Measurements from ENCODE around the gene SMIM14. TPM values are rescaled to one million over a fixed set of nuclear protein-coding genes. Genes with fewer than 3 reads are reported as not detected.

Gene SMIM14
- 22.8 and 53.8 TPM in 2 replicates for total RNA-seq

DNA sequence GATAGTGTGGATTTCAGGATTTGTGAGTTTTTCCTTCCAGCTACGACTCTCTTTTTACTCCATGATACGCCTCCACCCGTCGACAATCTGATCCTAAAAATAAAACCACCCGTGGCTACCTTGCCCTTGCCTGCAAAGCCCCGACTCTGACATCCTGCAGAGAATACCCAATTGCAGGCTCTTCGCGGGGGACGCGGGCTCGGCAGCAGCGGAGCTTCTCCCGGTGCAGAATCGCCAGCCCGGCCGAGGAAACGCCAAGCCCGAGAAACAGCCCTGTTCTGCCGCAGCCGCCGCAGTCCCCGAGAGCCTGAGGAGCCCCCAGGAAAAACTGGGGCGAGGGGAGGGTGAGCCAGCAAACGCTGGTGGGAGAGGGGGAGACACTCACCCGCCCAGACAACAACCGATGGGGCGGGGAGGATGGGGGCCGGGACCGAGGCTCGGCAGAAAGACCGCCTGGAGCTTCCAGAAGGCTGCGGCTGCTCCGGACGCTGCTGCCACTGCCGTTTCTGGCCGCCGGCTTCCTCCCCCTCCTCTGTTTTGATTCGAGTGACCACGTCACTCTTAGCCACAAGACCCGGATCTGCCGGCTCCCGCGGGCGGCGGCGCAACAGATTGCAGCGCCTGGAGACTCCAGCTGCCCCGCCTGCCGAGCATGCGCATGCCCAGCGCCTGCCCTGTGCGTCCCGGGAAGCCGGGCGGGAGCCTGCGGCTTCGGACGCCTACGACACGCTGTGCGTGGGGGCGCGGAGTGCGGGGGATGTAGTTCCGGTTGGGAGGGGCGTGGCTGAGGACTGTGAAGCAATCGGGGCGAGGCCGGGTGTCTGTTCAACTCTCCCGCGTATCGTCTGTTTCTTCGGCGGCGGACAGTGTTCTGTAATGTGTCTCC is at the start of gene SMIM14:
Gene SMIM14 (minus strand): TSS at position 512 of the 886 bp plus-strand sequence. CDS start 33,720 bp downstream, outside the sequence.

DNA sequence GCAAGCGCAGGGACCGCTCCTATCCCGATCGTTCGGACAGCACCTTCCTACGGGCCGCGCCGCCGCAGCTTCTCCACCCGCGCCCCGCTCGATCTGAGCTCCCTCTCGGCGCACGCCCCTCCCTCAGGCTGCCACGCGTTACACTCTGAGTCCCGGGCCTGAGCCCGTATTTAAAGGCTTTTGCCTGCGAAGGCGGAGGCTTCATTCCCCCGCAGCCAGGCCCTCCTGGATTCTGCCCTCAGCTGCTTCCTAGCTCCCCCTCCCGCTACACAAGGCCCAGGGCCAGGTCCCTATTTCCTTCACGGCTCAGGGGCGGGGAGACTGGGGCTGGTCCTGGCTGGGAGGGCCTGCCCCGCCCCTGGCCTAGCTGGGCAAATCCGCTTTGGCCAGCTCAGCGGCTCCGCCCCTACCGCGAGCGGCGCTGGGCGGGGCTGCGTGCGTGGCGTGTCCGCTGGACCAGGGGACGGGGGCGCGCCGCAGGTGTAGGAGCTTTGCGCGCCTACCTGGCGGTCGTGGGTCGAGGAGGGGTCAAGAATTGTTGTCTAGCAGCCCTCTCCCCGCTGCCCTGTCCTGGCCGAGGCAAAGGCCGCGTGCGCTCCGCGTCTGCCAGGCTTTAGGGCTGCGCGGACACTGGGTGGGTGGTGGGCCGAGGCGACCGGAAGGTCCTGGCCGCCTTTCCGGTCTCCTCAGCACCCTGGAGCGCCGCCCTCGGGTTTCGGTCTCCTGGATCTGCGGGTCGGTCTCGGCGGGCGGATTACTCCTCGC is 111.2 kb downstream of the SMIM14 start, which contains the start of gene UGDH:
Gene UGDH (minus strand): TSS at position 144 of the 765 bp plus-strand sequence. CDS start 5,927 bp downstream, outside the sequence.

Small RNA genes lying within 50 kb of the gene (small RNA-seq; reads per million reads assigned to genes)
- 2.3 reads per million, percentile 81 among the genes with 10 or more reads in this experiment for gene RNU7-11P

Other genes starting within 250 kb of the SMIM14 start
- 0.39 and 0.54 TPM in 2 replicates for gene KLB, start 231.9 kb downstream of the SMIM14 start, total RNA-seq
- gene RPL9, start 179.9 kb downstream of the SMIM14 start, total RNA-seq: 2,337 and 2,610 TPM in 2 replicates
- gene LIAS, start 179.8 kb downstream of the SMIM14 start, total RNA-seq: 8.1 and 18.1 TPM in 2 replicates
- gene UGDH, start 111.4 kb downstream of the SMIM14 start, total RNA-seq: 79.7 and 109 TPM in 2 replicates
- gene UBE2K, start 59.3 kb upstream of the SMIM14 start, total RNA-seq: 13.7 and 16.6 TPM in 2 replicates